Fibroblast of lung (primary cell): ENCODE data around the gene PI16.

Experiments used
- CTCF ChIP-seq, 2 donors: IDR thresholded peaks in 1 of 2; conservative IDR thresholded peaks in 1 of 2; 1 replicate in 1 of 2; 2 replicates in 1 of 2; pipeline ENCODE4 v1.5.1; 2011 to 2012; ENCODE audit warnings: low read length in 2 of 2, control low read depth in 1 of 2, inconsistent platforms in 1 of 2, low read depth in 1 of 2, mild to moderate bottlenecking in 1 of 2
- EZH2 ChIP-seq: IDR thresholded peaks from 2 replicates; pipeline ENCODE4 v1.5.1; 2012; ENCODE audit warnings: low read length, control low read depth, mild to moderate bottlenecking; ENCODE audit errors: missing control alignments

- TF ChIP-seq CTCF (conservative IDR thresholded peaks at IDR 0.05 in 1 of 2, IDR thresholded peaks at IDR 0.05 in 1 of 2; ENCODE audit: low read depth in 1 of 2, low read length in 2 of 2), result no peak
- no peak for TF ChIP-seq EZH2
Observed at GRCh38 chr6:36936824-36937223, 17.7 kb upstream of the PI16 start.
